Esophagus squamous epithelium (tissue), 5 donors: ENCODE results near the gene ARHGAP26. TPM values are rescaled to one million over a fixed set of nuclear protein-coding genes. Genes with fewer than 3 reads are reported as not detected.

Experiments used
- DNase-seq: peaks from one replicate; lab custom pipeline; 2025; lab: John Stamatoyannopoulos, UW
- H3K27ac ChIP-seq, 4 donors: fragments of 200-600 bp; sonication (generic); one replicate each; pipeline ENCODE4 v1.5.1; 2016 to 2019; ENCODE audit warnings: mild to moderate bottlenecking in 1 of 4
- H3K27me3 ChIP-seq, 4 donors: fragments of 200-600 bp; sonication (generic); 1 replicate in 3 of 4; 2 replicates in 1 of 4; pipeline versions ENCODE4 v1.5.1 to v1.6.0; 2017 to 2021; ENCODE audit warnings: antibody characterized with exemption in 1 of 4
- H3K36me3 ChIP-seq, 3 donors: fragments of 200-600 bp; sonication (generic); one replicate each; pipeline ENCODE4 v1.5.1; 2016 to 2019
- H3K4me1 ChIP-seq, 3 donors: fragments of 200-600 bp; sonication (generic); one replicate each; pipeline ENCODE4 v1.5.1; 2017 to 2019
- H3K4me3 ChIP-seq, 4 donors: fragments of 200-600 bp; sonication (generic); 1 replicate in 3 of 4; 2 replicates in 1 of 4; pipeline ENCODE4 v1.5.1; 2016 to 2019; ENCODE audit warnings: mild to moderate bottlenecking in 2 of 4, moderate library complexity in 1 of 4
- H3K9me3 ChIP-seq, 3 donors: fragments of 200-600 bp; sonication (generic); one replicate each; pipeline ENCODE4 v1.5.1; 2016 to 2019
- CTCF ChIP-seq, 6 experiments: fragments of 450-650 bp in 4 of 6; fragments of 200-600 bp in 2 of 6; sonication (generic) in 2 of 6; IDR thresholded peaks; one replicate each; pipeline ENCODE4 v1.5.1; 2016 to 2019; ENCODE audit warnings: antibody characterized with exemption in 6 of 6, mild to moderate bottlenecking in 4 of 6, moderate library complexity in 4 of 6
- POLR2A ChIP-seq, 4 donors: fragments of 450-650 bp; IDR thresholded peaks; one replicate each; pipeline ENCODE4 v1.6.1; 2017; ENCODE audit warnings: antibody characterized with exemption in 4 of 4, mild to moderate bottlenecking in 4 of 4, moderate library complexity in 3 of 4
- WGBS, 2 donors: methylation state at CpG; one replicate each; pipeline ENCODE4 v1.1.5; 2018; 5-methylcytosine and 5-hydroxymethylcytosine counted together
- intact Hi-C: fragments of 100-400 bp; cut with DNase I; formaldehyde crosslinking; loops from one replicate; pipeline ENCODE4 v1.15.0; 2022
- total RNA-seq, 4 donors: library from RNA; depleted of rRNA; stranded (reverse); fragments of >200 nt; gene quantifications; one replicate each; pipeline ENCODE4 v1.1.0, GENCODE V29; 2016
- donor health status: DM: yes; HTN: yes; CAD: no.

ARHGAP26 gene
- total RNA-seq, 4 donors from 2014 or later = 4.4 to 18.7 (median 15.4) TPM

GRCh38 chr5:142978252-142978651, 208.1 kb downstream of the ARHGAP26 start:
- 91 to 100% methylated on average over 1 to 2 of the region's 2 CpGs for WGBS, 2 donors
- TF ChIP-seq CTCF (IDR thresholded peaks at IDR 0.05) = no peak
- no peak for TF ChIP-seq POLR2A (IDR thresholded peaks at IDR 0.05)

GRCh38 chr5:142978726-142979125, 208.5 kb downstream of the ARHGAP26 start:
- H3K9me3 ChIP-seq = no peaks in the 10 kb centered on the region
- TF ChIP-seq CTCF (IDR thresholded peaks at IDR 0.05) (no peak), POLR2A (IDR thresholded peaks at IDR 0.05) (no peak)
- DNase-seq = no peak
- H3K4me3 ChIP-seq = no peak overlapping the region
- H3K4me1 ChIP-seq = peaks cover 19 to 31% (median 24%) of the 10 kb centered on the region in 3 donors
- no peaks in the 10 kb centered on the region for H3K36me3 ChIP-seq
- no peak overlapping the region for H3K27ac ChIP-seq
- WGBS, 2 donors = 53 to 71% methylated on average over 1 of the region's 1 CpG
- intact Hi-C loops = no loop called here
- no peaks in the 10 kb centered on the region for H3K27me3 ChIP-seq

More at GRCh38 chr5:142978252-142978651, 208.1 kb downstream of the ARHGAP26 start:
- Histone ChIP-seq H3K27ac (no peak overlapping the region), H3K4me3 (no peak overlapping the region), H3K9me3 (no peaks in the 10 kb centered on the region), H3K27me3 (no peaks in the 10 kb centered on the region), H3K4me1 (peaks cover 19 to 30% (median 24%) of the 10 kb centered on the region in 3 donors), H3K36me3 (no peaks in the 10 kb centered on the region)
- no peak for DNase-seq
- intact Hi-C loops = no loop called here

GRCh38 chr5:142979636-142980035, 209.5 kb downstream of the ARHGAP26 start:
- no peaks in the 10 kb centered on the region for H3K36me3 ChIP-seq
- intact Hi-C loops = no loop called here
- 53 to 87% methylated on average over 2 to 3 of the region's 3 CpGs for WGBS, 2 donors
- no peak overlapping the region for H3K4me3 ChIP-seq
- H3K27ac ChIP-seq = no peak overlapping the region
- no peak for DNase-seq
- no peaks in the 10 kb centered on the region for H3K9me3 ChIP-seq
- no peak for TF ChIP-seq POLR2A (IDR thresholded peaks at IDR 0.05)
- TF ChIP-seq CTCF (IDR thresholded peaks at IDR 0.05) = no peak
- H3K4me1 ChIP-seq = peaks cover 19 to 31% (median 24%) of the 10 kb centered on the region in 3 donors
- H3K27me3 ChIP-seq = no peaks in the 10 kb centered on the region

- Histone ChIP-seq H3K4me1 (peaks cover 19 to 31% (median 24%) of the 10 kb centered on the region in 3 donors), H3K9me3 (no peaks in the 10 kb centered on the region)
Observed at GRCh38 chr5:142981475-142981874, 211.3 kb downstream of the ARHGAP26 start.

More at GRCh38 chr5:142981475-142981874, 211.3 kb downstream of the ARHGAP26 start:
- TF ChIP-seq POLR2A (IDR thresholded peaks at IDR 0.05) (no peak), CTCF (IDR thresholded peaks at IDR 0.05) (no peak)
- intact Hi-C loops = no loop called here
- no peak overlapping the region for H3K4me3 ChIP-seq
- peak overlapping the region; percentile 24 to 78 (median 56) for H3K27ac ChIP-seq
- WGBS, 2 donors = 13 to 16% methylated on average over 5 of the region's 5 CpGs
- no peaks in the 10 kb centered on the region for H3K36me3 ChIP-seq
- DNase-seq = no peak
- no peaks in the 10 kb centered on the region for H3K27me3 ChIP-seq
